Measurements from ENCODE around the gene ITGAV. TPM values are rescaled to one million over a fixed set of nuclear protein-coding genes. Genes with fewer than 3 reads are reported as not detected.

The ITGAV gene
- total RNA-seq, 4 donors from 2014 or later: 27.1 to 60.1 (median 45.1) TPM

- TF ChIP-seq CTCF (IDR thresholded peaks at IDR 0.05) (no peak), POLR2A (IDR thresholded peaks at IDR 0.05) (no peak)
- Histone ChIP-seq H3K27ac (no peak overlapping the region), H3K36me3 (no peaks in the 10 kb centered on the region), H3K9me3 (no peaks in the 10 kb centered on the region), H3K27me3 (no peaks in the 10 kb centered on the region), H3K4me1 (no peaks in the 10 kb centered on the region), H3K4me3 (no peak overlapping the region)
- intact Hi-C loops (cut with DNase I): no loop called here
- no peak for DNase-seq
Observed at GRCh38 chr2:186721956-186722355, 132.1 kb downstream of the ITGAV start.

GRCh38 chr2:186724736-186725135, 134.9 kb downstream of the ITGAV start:
- Histone ChIP-seq H3K4me1 (no peaks in the 10 kb centered on the region), H3K27me3 (no peaks in the 10 kb centered on the region), H3K27ac (no peak overlapping the region), H3K4me3 (no peak overlapping the region), H3K9me3 (no peaks in the 10 kb centered on the region), H3K36me3 (no peaks in the 10 kb centered on the region)
- intact Hi-C loops (cut with DNase I): no loop called here
- TF ChIP-seq POLR2A (IDR thresholded peaks at IDR 0.05) (no peak), CTCF (IDR thresholded peaks at IDR 0.05) (no peak)
- DNase-seq: no peak
- WGBS, 2 donors: 92 to 93% methylated on average over 5 to 7 of the region's 7 CpGs

GRCh38 chr2:186725783-186726182, 135.9 kb downstream of the ITGAV start:
- no peak for DNase-seq
- 54 to 73% methylated on average over 1 of the region's 1 CpG for WGBS, 2 donors
- Histone ChIP-seq H3K4me3 (no peak overlapping the region), H3K36me3 (no peaks in the 10 kb centered on the region), H3K4me1 (no peaks in the 10 kb centered on the region), H3K27me3 (no peaks in the 10 kb centered on the region), H3K27ac (no peak overlapping the region), H3K9me3 (no peaks in the 10 kb centered on the region)
- TF ChIP-seq POLR2A (IDR thresholded peaks at IDR 0.05): no peak
- no peak for TF ChIP-seq CTCF (IDR thresholded peaks at IDR 0.05)
- intact Hi-C loops (cut with DNase I): no loop called here

GRCh38 chr2:186726938-186727337, 137.1 kb downstream of the ITGAV start:
- H3K36me3 ChIP-seq: no peaks in the 10 kb centered on the region
- 69 to 71% methylated on average over 3 of the region's 3 CpGs for WGBS, 2 donors
- TF ChIP-seq CTCF (IDR thresholded peaks at IDR 0.05) (no peak), POLR2A (IDR thresholded peaks at IDR 0.05) (no peak)
- no peak for DNase-seq
- intact Hi-C loops (cut with DNase I): no loop called here
- no peak overlapping the region for H3K27ac ChIP-seq
- no peaks in the 10 kb centered on the region for H3K27me3 ChIP-seq
- no peaks in the 10 kb centered on the region for H3K4me1 ChIP-seq
- H3K4me3 ChIP-seq: no peak overlapping the region
- H3K9me3 ChIP-seq: no peaks in the 10 kb centered on the region

GRCh38 chr2:186728631-186729030, 138.8 kb downstream of the ITGAV start:
- Histone ChIP-seq H3K9me3 (no peaks in the 10 kb centered on the region), H3K27ac (no peak overlapping the region), H3K27me3 (no peaks in the 10 kb centered on the region), H3K36me3 (no peaks in the 10 kb centered on the region), H3K4me3 (no peak overlapping the region), H3K4me1 (no peaks in the 10 kb centered on the region)
- intact Hi-C loops (cut with DNase I): no loop called here
- no peak for DNase-seq
- 84 to 87% methylated on average over 2 of the region's 2 CpGs for WGBS, 2 donors
- TF ChIP-seq CTCF (IDR thresholded peaks at IDR 0.05) (no peak), POLR2A (IDR thresholded peaks at IDR 0.05) (no peak)

Other genes with a start within 250 kb of the ITGAV start
- 10 to 100 TPM; 32.2 to 68.5 (median 53.7) TPM for gene ZC3H15, start 103.8 kb upstream of the ITGAV start, total RNA-seq
- gene FAM171B, start 104.0 kb downstream of the ITGAV start, total RNA-seq: 1 to 10 TPM in 2 of 4 donors, under 1 TPM in 2; 0.27 to 3.8 (median 1.3) TPM